Germinal center (tissue), 1 donor: ENCODE results near the gene FFAR1.

ENCODE experiments used
- DNase-seq: peaks from one replicate; pipeline ENCODE4 v3.0.0; 2012; ENCODE audit warnings: mixed read lengths, low spot score

Gene FFAR1

GRCh38 chr19:35347171-35347929, at the start of gene FFAR1:
Gene FFAR1, plus strand, starts transcription at chr19:35347902. Its CDS starts 3,650 bp downstream, at chr19:35351552.
- peak; percentile 79 for DNase-seq

- no peak for DNase-seq
Observed at GRCh38 chr19:35297922-35298321, 49.8 kb upstream of the FFAR1 start.

GRCh38 chr19:35298561-35298972, 49.1 kb upstream of the FFAR1 start:
- DNase-seq, result no peak

- DNase-seq, result peak; percentile 57
Observed at GRCh38 chr19:35299523-35300338, 48.0 kb upstream of the FFAR1 start.

- no peak for DNase-seq
Observed at GRCh38 chr19:35300339-35300649, 47.4 kb upstream of the FFAR1 start.

GRCh38 chr19:35301961-35302360, 45.7 kb upstream of the FFAR1 start:
- no peak for DNase-seq

- no peak for DNase-seq
Observed at GRCh38 chr19:35302446-35302845, 45.3 kb upstream of the FFAR1 start.

- no peak for DNase-seq
Observed at GRCh38 chr19:35303357-35303915, 44.3 kb upstream of the FFAR1 start.

GRCh38 chr19:35304036-35304435, 43.7 kb upstream of the FFAR1 start:
- DNase-seq, result no peak

GRCh38 chr19:35305181-35305580, 42.5 kb upstream of the FFAR1 start:
- no peak for DNase-seq

GRCh38 chr19:35306473-35307246, 41.0 kb upstream of the FFAR1 start:
- DNase-seq, result peak; percentile 36

- DNase-seq, result no peak
Observed at GRCh38 chr19:35307931-35308330, 39.8 kb upstream of the FFAR1 start.

- DNase-seq, result no peak
Observed at GRCh38 chr19:35308910-35309309, 38.8 kb upstream of the FFAR1 start.

GRCh38 chr19:35309481-35310279, 38.0 kb upstream of the FFAR1 start:
- no peak for DNase-seq

GRCh38 chr19:35310331-35310730, 37.4 kb upstream of the FFAR1 start:
- no peak for DNase-seq

- DNase-seq, result no peak
Observed at GRCh38 chr19:35310811-35311465, 36.8 kb upstream of the FFAR1 start.

GRCh38 chr19:35311901-35312665, 35.6 kb upstream of the FFAR1 start:
- no peak for DNase-seq

GRCh38 chr19:35313587-35313986, 34.1 kb upstream of the FFAR1 start:
- no peak for DNase-seq

GRCh38 chr19:35314031-35314430, 33.7 kb upstream of the FFAR1 start:
- DNase-seq, result no peak

GRCh38 chr19:35314858-35315470, 32.7 kb upstream of the FFAR1 start:
- no peak for DNase-seq
